ENCODE results near the gene TTF1.

- TF ChIP-seq CTCF (IDR thresholded peaks at IDR 0.05) (no peak), POLR2A (IDR thresholded peaks at IDR 0.05) (no peak), EP300 (IDR thresholded peaks at IDR 0.05; ENCODE audit: low read depth) (no peak), POLR2AphosphoS5 (IDR thresholded peaks at IDR 0.05) (no peak)
Observed at GRCh38 chr9:132391449-132391848, 15.2 kb downstream of the TTF1 start.
